ENCODE results near the gene IL15.
"Not testable (repeated sequence)": the region's sequence is repeated elsewhere in the genome, so short reads cannot be mapped to it uniquely, and the experiment has no call there.

The IL15 gene

DNA sequence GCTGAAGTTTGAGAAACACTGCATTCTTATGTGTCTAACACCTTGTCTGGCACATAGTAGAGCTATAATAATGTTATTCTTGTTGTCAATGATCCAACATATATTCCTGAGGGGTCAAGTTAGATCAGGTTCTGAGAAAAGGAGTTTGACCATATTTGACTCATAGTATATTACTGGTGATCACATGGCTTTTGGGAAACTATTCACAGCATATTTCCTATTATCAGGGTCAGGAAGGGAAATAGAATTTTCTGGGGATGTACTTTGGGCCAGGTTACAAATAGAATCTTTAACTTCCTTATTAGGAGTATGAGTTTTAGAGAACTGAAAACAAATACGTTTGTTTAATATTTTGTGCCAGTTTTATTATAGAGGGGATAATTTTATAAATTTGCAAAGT lies 11.6 kb downstream of the IL15 start:
- peak in 1 of 2 donors; percentile 13 for DNase-seq

DNA sequence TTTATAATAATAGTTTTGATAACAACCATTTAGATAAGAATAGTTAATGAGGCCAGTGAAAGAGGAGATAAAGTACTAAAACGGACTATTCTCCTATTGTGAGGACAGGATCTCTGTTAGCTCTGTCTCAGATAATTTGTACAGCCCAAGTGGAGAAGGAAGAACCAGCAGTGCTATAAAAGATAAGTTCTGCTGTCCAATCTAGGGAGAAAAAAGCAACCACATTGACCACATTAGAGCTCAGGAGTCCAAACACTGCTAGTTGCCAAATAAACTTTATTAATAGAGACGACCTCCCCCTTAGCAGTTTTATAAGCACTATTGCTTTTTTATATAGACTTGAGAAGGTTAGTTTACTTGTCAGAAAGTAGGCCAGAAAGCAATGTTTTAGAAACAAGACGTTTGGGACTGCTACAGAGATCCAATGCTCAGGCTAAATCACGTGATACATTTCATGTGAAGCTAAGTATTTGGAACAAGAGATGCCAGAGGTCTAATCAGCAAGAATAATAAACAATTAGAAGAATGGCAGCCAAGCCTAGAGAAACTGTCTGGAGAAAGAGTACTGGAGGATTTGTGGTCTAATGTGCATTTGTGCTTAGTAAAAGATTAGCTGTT lies 15.9 kb downstream of the IL15 start:
- no peak for DNase-seq

DNA sequence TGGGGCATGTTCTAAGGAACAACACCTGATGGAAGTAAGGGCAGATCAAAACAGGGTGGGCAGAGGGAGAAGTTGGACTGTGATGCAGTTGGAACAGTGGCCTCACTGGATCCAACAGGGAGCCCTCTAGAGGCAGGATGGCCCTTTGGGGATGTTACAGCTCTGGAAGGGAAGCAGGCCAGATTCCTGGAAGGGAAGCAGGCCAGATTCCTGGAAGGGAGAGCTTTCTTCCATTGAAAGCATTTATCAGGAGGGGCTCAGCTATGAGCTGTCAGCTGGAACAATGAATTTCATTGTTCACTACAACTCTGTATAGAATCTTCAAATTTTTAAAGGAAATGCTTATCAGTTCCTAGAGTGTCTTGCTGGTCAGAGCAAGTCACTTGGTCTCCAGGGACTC lies 17.7 kb downstream of the IL15 start:
- DNase-seq, result no peak

DNA sequence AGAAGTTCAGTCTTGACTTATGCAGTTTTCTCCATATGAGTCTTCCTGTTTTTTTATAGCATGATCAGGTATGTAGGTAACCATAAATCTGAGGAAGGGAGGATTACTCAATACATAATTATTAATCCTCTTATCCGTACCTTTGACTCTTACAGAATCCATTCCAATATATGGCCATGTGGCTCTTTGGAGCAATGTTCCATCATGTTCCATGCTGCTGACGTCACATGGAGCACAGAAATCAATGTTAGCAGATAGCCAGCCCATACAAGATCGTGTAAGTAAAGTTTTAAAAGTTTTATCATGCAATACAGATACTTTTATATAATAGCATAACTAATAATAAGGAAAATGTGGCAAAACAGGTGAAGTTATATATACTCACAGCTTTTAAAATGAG lies 19.6 kb downstream of the IL15 start:
- DNase-seq, result no peak

DNA sequence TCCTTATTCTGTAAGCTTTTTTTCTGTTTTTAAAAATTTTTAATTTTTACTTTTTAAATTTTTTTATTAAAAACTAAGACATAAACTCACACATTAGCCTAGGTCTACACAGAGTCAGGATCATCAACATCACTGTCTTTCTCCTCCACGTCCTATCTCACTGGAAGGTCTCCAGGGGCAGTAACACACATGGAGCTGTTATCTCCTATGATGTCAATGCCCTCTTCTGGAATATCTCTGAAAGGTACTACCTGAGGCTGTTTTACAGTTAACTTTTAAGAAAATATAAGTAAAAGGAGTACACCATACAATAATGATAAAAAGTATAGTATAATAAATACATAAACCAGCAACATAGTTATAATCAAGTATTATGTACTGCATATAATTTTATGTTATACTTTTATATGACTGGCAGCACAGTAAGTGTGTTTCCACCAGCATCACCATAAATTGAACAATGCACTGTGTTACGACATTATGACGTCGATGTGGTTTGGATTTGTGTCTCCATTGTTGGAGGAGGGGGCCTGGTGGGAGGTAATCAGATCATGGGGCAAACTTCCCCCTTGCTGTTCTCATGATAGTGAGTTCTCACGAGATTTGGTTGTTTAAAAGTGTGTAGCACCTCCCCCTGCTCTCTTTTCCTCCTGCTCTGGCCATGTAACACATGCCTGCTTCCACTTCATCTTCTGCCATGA lies 21.3 kb downstream of the IL15 start:
- DNase-seq, result no peak

DNA sequence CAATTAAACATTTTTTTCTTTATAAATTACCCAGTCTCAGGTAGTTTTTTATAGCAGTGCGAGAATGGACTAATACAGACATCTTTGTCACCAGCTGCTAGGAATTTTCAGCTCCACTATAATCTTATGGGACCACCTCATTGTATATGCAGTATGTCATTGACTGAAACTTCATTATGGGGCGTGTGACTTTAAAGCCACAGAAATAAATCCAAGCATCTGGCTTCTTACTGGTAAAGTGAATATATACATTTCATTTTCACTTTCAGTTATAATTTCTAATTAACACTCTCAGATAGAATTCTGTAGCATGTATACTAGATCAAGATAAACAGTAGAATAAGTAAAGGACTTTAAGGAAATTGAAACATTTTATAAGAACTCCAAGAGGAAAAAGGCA lies 21.9 kb downstream of the IL15 start:
- DNase-seq, result no peak

DNA sequence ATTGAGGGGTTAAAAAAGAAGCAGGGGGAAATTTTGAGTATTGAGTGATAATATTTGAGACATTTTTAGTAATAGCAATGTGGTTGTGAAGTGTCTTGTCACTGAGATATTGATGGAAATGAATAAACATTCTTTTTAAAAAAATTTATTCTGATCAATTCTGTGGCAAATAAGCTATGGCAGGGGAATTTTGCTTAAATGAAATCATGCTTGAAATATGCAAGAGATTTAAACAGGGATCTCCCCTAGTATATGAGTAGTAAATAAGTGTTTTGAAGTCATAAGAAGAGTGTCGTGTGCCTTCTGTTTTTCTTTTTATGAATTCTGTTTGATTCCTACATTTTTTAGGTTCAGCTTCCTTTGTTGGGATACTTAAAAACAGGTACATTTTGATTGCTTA lies 23.2 kb downstream of the IL15 start:
- no peak for DNase-seq

DNA sequence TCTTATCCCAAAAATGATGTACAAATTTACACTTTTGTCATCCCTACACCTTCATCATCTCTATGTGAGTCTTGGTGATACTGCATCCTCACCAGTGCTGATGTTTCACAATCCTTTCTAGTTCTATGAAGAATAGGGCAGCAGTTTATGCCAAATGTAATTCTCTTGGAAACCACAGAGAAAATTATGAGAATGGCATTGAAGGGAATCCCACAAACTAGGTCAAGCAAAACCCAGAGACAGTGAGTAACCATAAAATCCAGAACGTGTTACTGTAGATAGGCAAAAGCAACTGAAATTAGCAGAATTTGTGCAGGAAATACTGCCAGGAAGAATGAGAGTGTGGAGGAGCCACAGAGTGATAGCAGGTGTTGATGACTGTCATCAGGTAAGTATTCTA lies 24.5 kb downstream of the IL15 start:
- DNase-seq, result no peak

DNA sequence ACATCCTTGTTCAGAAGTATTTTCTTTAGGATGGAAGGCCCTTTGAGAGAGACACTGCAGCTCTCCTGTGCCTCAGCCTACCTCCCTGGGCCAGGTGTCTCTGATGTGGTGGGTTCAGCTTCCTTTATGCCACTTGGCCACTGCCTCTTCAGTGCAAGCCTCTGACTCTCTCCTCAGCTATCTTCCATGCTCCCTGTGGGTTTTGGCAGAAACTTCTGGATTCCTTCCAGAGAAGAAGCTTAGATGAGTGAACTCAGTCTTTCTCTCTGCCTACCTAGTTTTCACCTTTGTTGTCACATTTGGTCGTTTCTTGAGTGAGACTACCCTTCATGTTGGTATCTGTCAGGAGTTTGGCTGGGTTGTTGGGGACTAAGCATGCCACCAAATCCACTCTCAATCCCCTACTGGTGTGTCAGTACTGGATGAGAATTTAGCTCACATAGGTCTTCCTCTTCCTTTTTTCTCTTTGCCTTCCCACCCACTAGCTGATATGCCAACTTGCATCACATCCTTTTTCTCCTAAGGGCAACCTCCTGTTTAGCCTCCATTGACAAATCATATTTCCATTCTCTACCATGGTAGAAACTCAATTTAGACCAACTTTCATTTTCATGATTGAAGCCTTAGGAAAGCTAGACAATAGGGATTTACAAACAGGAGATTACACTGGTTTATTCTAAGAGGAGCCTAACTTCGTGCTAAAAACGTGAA lies 32.0 kb downstream of the IL15 start:
- no peak for DNase-seq

DNA sequence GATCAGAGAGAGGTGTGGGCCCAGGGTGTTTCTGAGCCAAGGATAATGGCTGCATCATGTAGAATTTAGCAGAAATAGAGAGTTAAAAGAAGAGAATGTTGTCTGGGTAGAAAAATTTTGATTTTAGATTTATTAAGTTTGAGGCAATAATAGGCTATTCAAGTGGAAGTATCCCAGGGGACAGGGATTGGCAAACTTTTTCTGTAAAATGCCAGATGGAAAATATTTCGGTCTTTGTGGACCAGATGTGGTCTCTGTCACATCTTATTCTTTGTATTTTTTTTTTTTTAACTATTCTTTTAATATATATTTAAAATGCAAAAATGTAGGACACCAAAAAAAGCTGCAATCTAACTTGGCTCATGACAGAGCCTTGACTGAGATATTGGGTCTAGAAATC lies 33.1 kb downstream of the IL15 start:
- DNase-seq, result no peak

DNA sequence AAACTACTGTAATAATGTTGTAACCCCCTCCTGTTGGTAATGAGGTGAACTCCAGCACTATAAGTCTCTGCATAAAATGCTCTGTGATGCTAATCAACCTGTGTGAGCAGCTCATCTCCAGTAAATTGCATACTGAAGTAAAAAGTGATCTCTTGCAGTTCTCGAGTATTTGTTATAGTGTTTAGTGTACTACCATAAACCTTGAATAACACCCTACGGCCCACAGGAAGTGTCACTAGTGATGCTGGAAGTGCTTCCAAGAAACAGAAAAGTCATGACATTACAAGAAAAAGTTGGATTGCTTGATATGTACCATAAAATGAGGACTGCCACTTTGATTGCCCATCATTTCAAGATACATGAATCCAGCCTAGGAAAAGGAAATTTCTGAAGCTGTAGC lies 39.0 kb downstream of the IL15 start:
- no peak for DNase-seq

DNA sequence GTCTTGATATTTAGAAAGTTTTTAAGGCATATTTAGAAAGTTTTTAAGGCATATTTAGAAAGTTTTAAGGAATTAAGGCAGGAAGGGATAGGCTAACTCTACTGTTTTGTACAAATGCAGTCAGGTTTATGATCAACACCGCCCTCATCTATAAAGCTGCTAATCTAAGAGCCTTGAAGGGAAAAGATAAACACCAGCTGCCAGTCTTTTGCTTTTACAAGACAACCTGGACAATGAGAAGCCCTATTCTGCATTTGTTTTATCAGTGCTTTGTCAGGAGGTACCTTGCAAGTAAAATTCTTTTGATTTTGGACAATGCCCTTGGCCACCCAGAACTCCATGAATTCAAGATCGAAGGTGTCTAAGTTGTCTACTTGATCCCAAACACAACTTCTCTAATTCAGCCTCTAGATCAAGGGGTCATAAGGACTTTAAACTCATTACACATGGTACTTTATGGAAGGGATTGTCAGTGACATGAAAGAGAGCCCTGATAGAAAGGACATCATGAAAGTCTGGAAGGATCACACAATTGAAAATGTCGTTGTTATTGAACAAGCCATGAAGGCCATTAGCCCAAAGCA lies 39.8 kb downstream of the IL15 start:
- DNase-seq, result no peak

DNA sequence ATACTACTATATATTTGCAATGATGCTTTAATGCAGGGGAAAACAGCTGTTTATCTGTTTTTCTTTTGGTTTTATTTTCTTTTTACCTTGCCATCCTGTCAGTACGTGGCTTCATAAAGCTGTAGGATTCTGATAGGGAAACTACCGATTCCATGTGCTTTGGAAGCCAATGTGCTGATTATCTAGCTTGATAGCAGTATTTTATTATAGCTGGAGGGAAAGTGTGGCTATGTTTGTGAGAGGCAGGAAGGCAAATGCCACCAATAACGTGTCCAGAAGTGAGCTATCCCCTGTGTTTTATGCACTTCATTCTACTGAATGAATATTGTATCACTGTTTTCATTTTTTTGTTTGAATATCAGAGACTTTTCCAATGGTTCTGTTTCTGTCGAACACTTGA lies 43.7 kb downstream of the IL15 start:
- DNase-seq, result no peak

DNA sequence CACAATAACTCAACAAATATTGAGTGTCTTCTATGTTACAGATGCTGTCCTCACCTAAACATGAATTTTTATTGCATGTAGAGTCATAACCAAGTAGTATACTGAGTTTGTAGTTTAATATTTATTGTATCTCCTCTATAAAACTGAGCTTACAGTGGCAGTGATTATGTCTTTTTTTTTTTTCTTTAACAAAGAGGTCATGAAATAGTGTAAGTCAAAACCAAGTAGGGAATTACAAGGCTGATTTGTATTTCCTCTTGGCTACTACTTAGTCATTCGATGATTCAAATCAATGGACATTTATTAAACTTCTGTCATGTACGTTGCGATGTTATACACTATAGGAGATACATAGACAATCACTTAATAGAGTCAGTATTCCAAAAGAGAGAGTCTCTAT lies 48.4 kb downstream of the IL15 start:
- no peak for DNase-seq

DNA sequence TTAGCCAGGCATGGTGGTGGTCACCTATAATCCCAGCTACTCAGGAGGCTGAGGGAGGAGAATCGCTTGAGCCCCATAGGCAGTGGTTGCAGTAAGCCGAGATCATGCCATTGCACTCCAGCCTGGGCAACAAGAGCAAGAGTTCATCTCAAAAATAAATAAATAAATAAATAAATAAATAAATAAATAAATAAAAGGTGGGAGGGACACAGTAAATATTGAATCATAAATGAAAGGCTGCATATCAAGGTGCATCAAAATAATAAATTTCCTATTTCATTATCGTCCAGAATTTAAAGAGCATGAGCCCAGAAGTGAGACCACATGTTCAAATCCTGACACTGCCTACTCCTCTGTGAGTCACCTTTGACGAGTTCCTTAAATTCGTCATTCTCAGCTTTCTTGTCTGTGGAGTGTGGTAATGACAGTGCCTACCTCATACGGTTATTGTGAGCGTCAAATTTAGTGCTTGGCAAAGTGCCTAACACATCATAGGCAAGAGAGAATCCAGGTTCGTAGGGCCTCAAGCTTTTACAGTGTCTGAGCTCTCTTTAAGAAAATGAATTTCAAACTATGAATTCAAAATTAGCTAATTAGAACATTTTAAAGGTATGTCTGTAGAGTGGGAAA lies 49.9 kb downstream of the IL15 start:
- no peak for DNase-seq

DNA sequence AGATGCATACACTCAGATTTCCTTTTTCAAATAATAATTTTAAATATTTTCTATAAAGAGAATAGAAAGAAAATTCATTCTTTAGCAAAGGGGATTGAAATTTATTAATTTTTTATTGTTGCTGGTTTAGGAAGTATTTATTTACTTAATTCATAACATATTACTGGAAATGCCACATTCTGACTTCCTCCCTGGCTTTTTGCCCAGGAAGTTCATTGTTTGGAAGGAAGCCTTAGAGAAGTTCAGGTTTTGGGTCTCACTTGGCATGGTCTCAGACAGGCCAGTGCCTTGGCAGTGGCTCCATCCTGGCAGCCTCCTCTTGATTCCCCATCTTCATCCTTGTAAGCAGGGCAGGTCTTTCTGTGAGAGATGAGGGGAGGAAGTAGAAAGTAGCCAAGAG lies 50.5 kb downstream of the IL15 start:
- no peak for DNase-seq

DNA sequence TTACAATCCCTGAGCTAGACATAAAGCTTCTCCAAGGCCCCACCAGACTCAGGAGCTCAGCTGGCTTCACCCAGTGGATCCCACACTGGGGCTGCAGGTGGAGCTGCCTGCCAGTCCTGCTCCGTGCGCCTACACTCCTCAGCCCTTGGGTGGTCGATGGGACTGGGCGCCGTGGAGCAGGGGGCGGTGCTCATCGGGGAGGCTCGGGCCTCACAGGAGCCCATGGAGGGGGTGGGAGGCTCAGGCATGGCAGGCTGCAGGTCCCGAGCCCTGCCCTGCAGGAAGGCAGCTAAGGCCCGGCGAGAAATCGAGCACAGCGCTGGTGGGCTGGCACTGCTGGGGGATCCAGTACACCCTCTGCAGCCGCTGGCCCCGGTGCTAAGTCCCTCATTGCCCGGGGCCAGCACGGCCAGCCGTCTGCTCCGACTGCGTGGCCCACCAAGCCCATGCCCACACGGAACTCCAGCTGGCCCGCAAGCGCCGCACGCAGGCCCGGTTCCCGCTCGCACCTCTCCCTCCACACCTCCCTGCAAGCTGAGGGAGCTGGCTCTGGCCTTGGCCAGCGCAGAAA lies 53.4 kb downstream of the IL15 start:
- not testable (repeated sequence) for DNase-seq

DNA sequence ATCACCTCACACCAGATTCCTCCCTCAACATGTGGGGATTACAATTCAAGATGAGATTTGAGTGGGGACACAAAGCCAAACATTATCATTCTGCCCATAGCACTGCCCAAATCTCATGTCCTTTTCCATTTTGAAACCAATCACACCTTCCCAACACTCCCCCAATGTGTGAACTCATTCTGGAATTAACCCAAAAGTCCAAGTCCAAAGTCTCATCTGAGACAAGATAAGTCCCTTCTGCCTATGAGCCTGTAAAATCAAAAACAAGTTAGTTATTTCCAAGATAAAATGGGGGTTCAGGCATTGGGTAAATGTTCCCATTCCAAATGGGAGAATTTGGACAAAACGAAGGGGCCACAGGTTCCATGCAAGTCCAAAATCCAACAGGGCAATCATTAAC lies 54.9 kb downstream of the IL15 start:
- not testable (repeated sequence) for DNase-seq

DNA sequence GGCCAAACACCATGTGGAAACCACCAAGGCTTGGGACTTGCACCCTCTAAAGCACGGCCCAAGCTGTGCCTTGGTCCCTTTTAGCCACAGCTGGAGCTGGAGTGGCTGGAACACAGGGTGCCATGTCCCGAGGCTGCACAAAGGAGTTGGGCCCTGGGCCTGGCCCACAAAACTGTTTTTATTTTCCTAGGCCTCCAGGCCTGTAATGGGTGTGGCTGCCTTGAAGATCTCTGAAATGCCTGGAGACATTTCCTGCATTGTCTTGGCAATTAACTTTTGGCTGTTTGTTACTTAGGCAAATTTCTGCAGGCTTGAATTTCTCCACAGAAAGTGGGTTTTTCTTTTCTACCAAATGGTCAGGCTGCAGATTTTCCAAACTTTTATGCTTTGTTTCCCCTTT lies 55.7 kb downstream of the IL15 start:
- no peak for DNase-seq

DNA sequence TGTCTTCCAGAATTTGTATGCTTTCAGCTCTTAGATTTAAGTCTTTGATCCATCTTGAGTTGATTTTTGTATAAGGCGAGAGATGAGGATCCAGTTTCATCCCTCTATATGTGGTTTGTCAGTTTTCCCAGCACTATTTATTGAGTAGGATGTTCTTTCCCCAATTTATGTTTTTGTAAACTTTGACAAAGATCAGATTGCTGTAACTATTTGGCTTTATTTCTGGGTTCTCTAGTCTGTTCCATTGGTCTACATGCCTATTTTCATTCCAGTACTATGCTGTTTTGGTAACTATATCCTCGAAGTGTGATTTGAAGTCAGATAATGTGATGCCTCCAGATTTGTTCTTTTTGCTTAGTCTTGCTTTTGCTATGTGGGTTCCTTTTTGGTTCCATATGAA lies 60.7 kb downstream of the IL15 start:
- no peak for DNase-seq

DNA sequence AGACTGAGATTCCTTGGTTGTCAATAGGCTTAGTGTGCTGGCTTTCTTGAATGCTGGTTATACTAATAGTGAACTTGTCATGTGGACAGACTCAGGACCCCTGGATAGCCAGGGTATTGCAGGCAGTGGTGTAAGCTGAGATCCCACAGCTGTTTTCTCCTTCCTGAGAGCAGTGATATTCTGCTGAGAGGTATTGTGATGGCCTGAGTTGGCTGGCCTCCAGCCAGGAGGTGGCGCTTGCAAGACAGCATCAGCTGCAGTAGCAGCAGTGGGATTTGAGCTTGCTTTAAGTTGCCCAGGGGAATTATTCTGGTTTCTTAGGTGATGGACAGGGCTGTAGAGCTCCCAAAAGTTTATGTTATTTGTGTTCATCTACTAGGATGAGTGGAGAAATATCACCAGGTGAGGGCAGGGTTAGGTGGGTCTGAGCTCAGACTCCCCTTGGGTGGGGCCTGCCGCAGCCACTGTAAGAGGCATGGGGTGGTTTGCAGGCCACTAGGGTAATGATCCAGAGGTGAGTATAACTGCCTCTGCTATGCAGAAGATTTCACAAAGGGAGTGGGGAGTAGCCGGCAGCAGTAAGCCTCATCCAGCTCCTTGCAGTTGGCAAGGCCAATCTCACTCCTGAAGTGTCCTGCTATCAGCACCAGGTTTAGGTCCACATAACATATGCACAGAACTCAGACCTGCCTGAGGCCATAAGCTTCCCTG lies 66.2 kb downstream of the IL15 start:
- no peak for DNase-seq

DNA sequence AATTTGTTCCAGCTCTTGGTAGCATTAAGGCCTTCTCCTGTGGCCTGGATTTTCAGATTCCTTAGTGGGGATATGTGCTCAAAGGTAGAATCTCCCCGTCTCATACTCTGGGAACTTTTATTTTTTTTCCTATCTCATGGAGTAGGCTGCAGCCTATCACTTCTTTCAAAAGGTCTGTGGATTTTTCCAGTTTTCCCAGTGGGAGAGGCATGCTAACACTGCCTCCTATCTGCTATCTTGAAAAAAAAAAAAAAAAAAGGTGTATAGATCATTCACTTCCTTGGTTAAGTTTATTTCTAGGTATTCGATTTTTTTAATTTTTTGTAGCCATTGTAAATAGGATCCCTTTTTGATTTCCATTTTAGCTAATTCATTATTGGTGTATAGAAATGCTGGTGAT lies 67.1 kb downstream of the IL15 start:
- DNase-seq, result no peak

Data from CD4-positive, alpha-beta T cell treated with Interferon alpha-2 for 1 hour (primary cell).